GM12892 (cell line): ENCODE measurements around the gene BANK1.

Source experiments
- POLR2A ChIP-seq: IDR thresholded peaks from 2 replicates; pipeline ENCODE4 v1.6.1; 2011; ENCODE audit warnings: low read depth, low read length, control low read depth
- POLR2AphosphoS5 ChIP-seq: IDR thresholded peaks from 2 replicates; pipeline ENCODE4 v1.6.1; 2011; ENCODE audit warnings: low read depth, low read length, control low read depth

- TF ChIP-seq POLR2A (no peak), POLR2AphosphoS5 (no peak)
Observed at GRCh38 chr4:102036016-102036415, 245.5 kb downstream of the BANK1 start.
